OCI-LY1 (cell line): ENCODE results near the gene FKBP4.

Source experiments
- H2AFZ ChIP-seq: fragments of 200-600 bp; sonication (generic), shearing (Covaris generic); 2 replicates; pipeline ENCODE4 v1.6.0; 2014; ENCODE audit warnings: antibody characterized with exemption, mild to moderate bottlenecking, low read length
- H3F3A ChIP-seq: fragments of 200-600 bp; sonication (generic), shearing (Covaris generic); 2 replicates; pipeline ENCODE4 v1.6.0; 2014; ENCODE audit warnings: mild to moderate bottlenecking, antibody characterized with exemption, low read length, moderate library complexity; ENCODE audit not compliant: insufficient read depth
- H3K27ac ChIP-seq: fragments of 200-600 bp; sonication (generic); 2 replicates; pipeline ENCODE4 v1.5.1; 2014; ENCODE audit warnings: low read length, mixed run types, mild to moderate bottlenecking, low read depth; ENCODE audit not compliant: poor library complexity, severe bottlenecking
- H3K27me3 ChIP-seq: fragments of 200-600 bp; sonication (generic); 2 replicates; pipeline ENCODE4 v1.6.0; 2014; ENCODE audit warnings: antibody characterized with exemption, mild to moderate bottlenecking, low read length, moderate library complexity; ENCODE audit not compliant: insufficient read depth
- H3K36me3 ChIP-seq: fragments of 200-600 bp; sonication (generic); 2 replicates; pipeline ENCODE4 v1.6.1; 2014; ENCODE audit warnings: mild to moderate bottlenecking, antibody characterized with exemption, low read length, moderate library complexity, mixed read lengths; ENCODE audit not compliant: insufficient read depth
- H3K4me1 ChIP-seq: fragments of 200-600 bp; sonication (generic); 2 replicates; pipeline ENCODE4 v1.5.1; 2014; ENCODE audit warnings: mild to moderate bottlenecking, low read length, moderate library complexity; ENCODE audit not compliant: insufficient read depth, severe bottlenecking
- H3K4me2 ChIP-seq: fragments of 200-600 bp; sonication (generic), shearing (Covaris generic); 2 replicates; pipeline ENCODE4 v1.6.1; 2014; ENCODE audit warnings: low read length
- H3K4me3 ChIP-seq: fragments of 200-600 bp; sonication (generic); 2 replicates; pipeline ENCODE4 v1.5.1; 2014; ENCODE audit warnings: low read length, low read depth, mild to moderate bottlenecking, mixed read lengths; ENCODE audit not compliant: poor library complexity, severe bottlenecking
- H3K79me2 ChIP-seq: fragments of 200-600 bp; shearing (Covaris generic); 2 replicates; pipeline ENCODE4 v1.6.1; 2016; ENCODE audit warnings: mixed run types, low read length, mixed read lengths; ENCODE audit not compliant: insufficient read depth
- H3K9ac ChIP-seq: fragments of 200-600 bp; sonication (generic), shearing (Covaris generic); 2 replicates; pipeline ENCODE4 v1.6.1; 2014; ENCODE audit warnings: mild to moderate bottlenecking, low read length, mixed read lengths
- H3K9me2 ChIP-seq: fragments of 200-600 bp; sonication (generic), shearing (Covaris generic); 2 replicates; pipeline ENCODE4 v1.6.1; 2014; ENCODE audit warnings: low read depth, mild to moderate bottlenecking, low read length, mixed read lengths
- H3K9me3 ChIP-seq: fragments of 200-600 bp; shearing (Covaris generic); 2 replicates; pipeline ENCODE4 v1.6.1; 2014; ENCODE audit warnings: low read length, mixed read lengths
- H4K20me1 ChIP-seq: fragments of 200-600 bp; sonication (generic), shearing (Covaris generic); 2 replicates; pipeline ENCODE4 v1.6.0; 2016; ENCODE audit warnings: mild to moderate bottlenecking, low read length; ENCODE audit not compliant: insufficient read depth
- EZH2 ChIP-seq: fragments of 200-600 bp; sonication (generic), shearing (Covaris generic); IDR thresholded peaks from 2 replicates; pipeline ENCODE4 v1.8.0; 2017; ENCODE audit warnings: borderline replicate concordance, mixed run types, mild to moderate bottlenecking, antibody characterized with exemption, low read length, moderate library complexity, mixed read lengths
- TF ChIP-seq, protein P1 (sequence below): fragments of 200-600 bp; sonication (generic), shearing (Covaris generic); IDR thresholded peaks from 2 replicates; pipeline ENCODE4 v1.5.1; 2017; ENCODE audit warnings: mild to moderate bottlenecking, antibody characterized with exemption, low read length, moderate library complexity, mixed read lengths

The FKBP4 gene

DNA sequence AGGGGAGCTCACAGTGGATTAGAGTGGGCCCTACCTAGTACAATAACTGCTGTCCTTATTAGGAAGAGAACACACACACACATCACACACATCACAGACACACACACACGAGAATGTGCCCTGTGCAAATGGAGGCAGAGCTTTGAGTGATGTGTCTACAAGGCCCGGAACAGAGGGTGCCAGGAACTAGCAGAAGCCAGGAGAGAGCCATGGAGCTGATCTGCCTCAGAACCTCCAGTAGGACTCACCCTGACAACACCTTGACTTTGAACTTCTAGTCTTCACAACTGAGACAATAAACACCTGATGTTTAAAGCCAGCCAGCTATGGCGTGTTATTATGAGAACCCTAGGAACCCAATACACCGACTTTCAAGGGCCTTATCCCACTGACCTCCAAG lies 29.7 kb upstream of the FKBP4 start:
- Histone ChIP-seq H2AFZ (no peak overlapping the region), H3K9me3 (no peaks in the 10 kb centered on the region), H3K9me2 (no peaks in the 10 kb centered on the region), H3K4me1 (no peaks in the 10 kb centered on the region), H3F3A (no peaks in the 10 kb centered on the region), H3K4me2 (no peak overlapping the region), H3K27me3 (no peaks in the 10 kb centered on the region; the same call in 1 of the 2 replicates), H3K79me2 (no peaks in the 10 kb centered on the region), H3K27ac (no peak overlapping the region), H3K36me3 (no peaks in the 10 kb centered on the region), H3K4me3 (no peak overlapping the region), H4K20me1 (no peaks in the 10 kb centered on the region), H3K9ac (no peak overlapping the region)
- TF ChIP-seq, protein P1, sequence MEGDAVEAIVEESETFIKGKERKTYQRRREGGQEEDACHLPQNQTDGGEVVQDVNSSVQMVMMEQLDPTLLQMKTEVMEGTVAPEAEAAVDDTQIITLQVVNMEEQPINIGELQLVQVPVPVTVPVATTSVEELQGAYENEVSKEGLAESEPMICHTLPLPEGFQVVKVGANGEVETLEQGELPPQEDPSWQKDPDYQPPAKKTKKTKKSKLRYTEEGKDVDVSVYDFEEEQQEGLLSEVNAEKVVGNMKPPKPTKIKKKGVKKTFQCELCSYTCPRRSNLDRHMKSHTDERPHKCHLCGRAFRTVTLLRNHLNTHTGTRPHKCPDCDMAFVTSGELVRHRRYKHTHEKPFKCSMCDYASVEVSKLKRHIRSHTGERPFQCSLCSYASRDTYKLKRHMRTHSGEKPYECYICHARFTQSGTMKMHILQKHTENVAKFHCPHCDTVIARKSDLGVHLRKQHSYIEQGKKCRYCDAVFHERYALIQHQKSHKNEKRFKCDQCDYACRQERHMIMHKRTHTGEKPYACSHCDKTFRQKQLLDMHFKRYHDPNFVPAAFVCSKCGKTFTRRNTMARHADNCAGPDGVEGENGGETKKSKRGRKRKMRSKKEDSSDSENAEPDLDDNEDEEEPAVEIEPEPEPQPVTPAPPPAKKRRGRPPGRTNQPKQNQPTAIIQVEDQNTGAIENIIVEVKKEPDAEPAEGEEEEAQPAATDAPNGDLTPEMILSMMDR: no peak
- no peak for TF ChIP-seq EZH2

DNA sequence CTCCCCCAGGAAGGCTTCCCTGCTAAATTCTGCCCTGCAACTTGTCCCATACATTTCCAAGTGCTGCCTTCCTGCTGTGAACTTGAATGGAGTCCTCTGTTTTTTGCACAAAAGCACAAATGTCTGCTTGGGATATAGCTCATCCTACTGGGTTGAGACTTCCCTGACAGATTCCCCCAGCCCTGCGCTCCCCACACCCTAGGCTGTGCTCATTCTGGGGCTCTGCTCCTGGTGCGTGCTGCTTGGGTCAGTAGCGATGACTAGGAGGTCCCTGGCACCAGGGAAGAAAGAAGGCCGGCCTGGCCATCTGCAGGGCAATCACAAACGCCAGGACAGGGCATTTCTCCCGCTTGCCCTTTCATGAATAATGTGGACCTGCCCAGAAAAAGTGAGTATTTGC lies 29.2 kb upstream of the FKBP4 start:
- Histone ChIP-seq H3F3A (no peaks in the 10 kb centered on the region), H3K27me3 (no peaks in the 10 kb centered on the region), H3K36me3 (no peaks in the 10 kb centered on the region), H3K9me3 (no peaks in the 10 kb centered on the region), H3K9ac (no peak overlapping the region), H3K27ac (no peak overlapping the region), H4K20me1 (no peaks in the 10 kb centered on the region), H3K4me2 (no peak overlapping the region), H2AFZ (no peak overlapping the region), H3K4me3 (no peak overlapping the region), H3K79me2 (no peaks in the 10 kb centered on the region), H3K9me2 (no peaks in the 10 kb centered on the region), H3K4me1 (no peaks in the 10 kb centered on the region)
- TF ChIP-seq EZH2: no peak
- TF ChIP-seq, protein P1: no peak

DNA sequence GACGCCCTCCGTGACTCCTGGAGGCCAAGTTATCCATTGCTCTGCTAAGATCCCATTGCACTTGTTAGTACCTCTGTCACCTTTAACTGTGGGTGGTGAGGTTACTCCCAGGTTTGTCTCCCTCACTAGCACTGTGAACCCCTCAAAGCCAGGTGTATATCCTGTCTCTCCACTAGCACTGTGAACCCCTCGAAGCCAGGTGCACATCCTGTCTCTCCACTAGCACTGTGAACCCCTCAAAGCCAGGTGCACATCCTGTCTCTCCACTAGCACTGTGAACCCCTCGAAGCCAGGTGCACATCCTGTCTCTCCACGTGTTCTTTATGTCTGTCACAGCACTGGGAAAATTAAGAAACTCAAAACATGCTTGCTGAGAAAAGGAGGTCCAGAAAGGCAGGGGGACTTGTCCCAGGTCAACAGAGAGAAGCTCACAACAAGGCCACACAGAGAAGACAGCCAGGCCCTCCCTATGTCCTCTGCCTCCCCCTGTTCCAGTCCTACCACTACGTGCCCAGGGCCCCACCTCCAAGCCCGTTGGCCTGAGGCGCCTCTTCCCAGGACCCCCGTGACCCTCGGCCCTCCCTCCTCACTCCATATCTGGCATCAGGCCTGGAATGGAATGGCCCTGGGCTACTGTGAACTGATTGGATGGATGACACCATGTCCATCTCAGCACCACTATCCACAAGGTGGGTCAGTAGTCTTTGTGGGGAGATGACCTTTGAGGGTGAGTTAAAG lies 26.4 kb upstream of the FKBP4 start:
- Histone ChIP-seq H3K9me2 (no peaks in the 10 kb centered on the region), H4K20me1 (no peaks in the 10 kb centered on the region), H3K27ac (no peak overlapping the region), H2AFZ (no peak overlapping the region), H3K4me2 (no peak overlapping the region), H3K9me3 (no peaks in the 10 kb centered on the region), H3K9ac (no peak overlapping the region), H3F3A (no peaks in the 10 kb centered on the region), H3K79me2 (no peaks in the 10 kb centered on the region), H3K4me3 (no peak overlapping the region), H3K27me3 (no peaks in the 10 kb centered on the region), H3K4me1 (no peaks in the 10 kb centered on the region), H3K36me3 (no peaks in the 10 kb centered on the region)
- no peak for TF ChIP-seq EZH2
- TF ChIP-seq, protein P1: no peak
